Stimulated activated CD4-positive, alpha-beta T cell treated with anti-CD3 and anti-CD28 coated beads, Interleukin-2, amount 100 ng/mL, for 4 hours (primary cell): Measurements from ENCODE around the gene TMEM201.

ENCODE experiments used
- DNase-seq: peaks from one replicate; pipeline ENCODE4 v3.0.0-alpha.2; 2020; ENCODE audit warnings: low read depth

Gene TMEM201

GRCh38 chr1:9600861-9601834, 12.4 kb downstream of the TMEM201 start:
- DNase-seq: no peak

- no peak for DNase-seq
Measured at GRCh38 chr1:9601942-9602793, 13.5 kb downstream of the TMEM201 start.

GRCh38 chr1:9602794-9603167, 14.1 kb downstream of the TMEM201 start:
- DNase-seq: no peak

- no peak for DNase-seq
Measured at GRCh38 chr1:9603307-9603706, 14.6 kb downstream of the TMEM201 start.

GRCh38 chr1:9603766-9604753, 15.3 kb downstream of the TMEM201 start:
- DNase-seq: no peak

- DNase-seq: no peak
Measured at GRCh38 chr1:9604836-9605235, 16.1 kb downstream of the TMEM201 start.

- DNase-seq: no peak
Measured at GRCh38 chr1:9605946-9606455, 17.3 kb downstream of the TMEM201 start.

- no peak for DNase-seq
Measured at GRCh38 chr1:9606458-9606857, 17.7 kb downstream of the TMEM201 start.

- no peak for DNase-seq
Measured at GRCh38 chr1:9606948-9607347, 18.2 kb downstream of the TMEM201 start.

GRCh38 chr1:9607352-9607751, 18.6 kb downstream of the TMEM201 start:
- no peak for DNase-seq

- DNase-seq: no peak
Measured at GRCh38 chr1:9609998-9610397, 21.3 kb downstream of the TMEM201 start.

- no peak for DNase-seq
Measured at GRCh38 chr1:9610548-9610947, 21.8 kb downstream of the TMEM201 start.

GRCh38 chr1:9611716-9612115, 23.0 kb downstream of the TMEM201 start:
- no peak for DNase-seq

- DNase-seq: no peak
Measured at GRCh38 chr1:9612162-9612845, 23.6 kb downstream of the TMEM201 start.

GRCh38 chr1:9612871-9613624, 24.3 kb downstream of the TMEM201 start:
- DNase-seq: no peak

GRCh38 chr1:9613625-9614299, 25.1 kb downstream of the TMEM201 start:
- no peak for DNase-seq

- no peak for DNase-seq
Measured at GRCh38 chr1:9615316-9616063, 26.8 kb downstream of the TMEM201 start.

- no peak for DNase-seq
Measured at GRCh38 chr1:9618909-9619679, 30.4 kb downstream of the TMEM201 start.
